Measurements from ENCODE around the gene RAD9A. TPM values are rescaled to one million over a fixed set of nuclear protein-coding genes. Genes with fewer than 3 reads are reported as not detected.

The RAD9A gene
- total RNA-seq, 1 donor from 2014 or later = 30.7 TPM

DNA sequence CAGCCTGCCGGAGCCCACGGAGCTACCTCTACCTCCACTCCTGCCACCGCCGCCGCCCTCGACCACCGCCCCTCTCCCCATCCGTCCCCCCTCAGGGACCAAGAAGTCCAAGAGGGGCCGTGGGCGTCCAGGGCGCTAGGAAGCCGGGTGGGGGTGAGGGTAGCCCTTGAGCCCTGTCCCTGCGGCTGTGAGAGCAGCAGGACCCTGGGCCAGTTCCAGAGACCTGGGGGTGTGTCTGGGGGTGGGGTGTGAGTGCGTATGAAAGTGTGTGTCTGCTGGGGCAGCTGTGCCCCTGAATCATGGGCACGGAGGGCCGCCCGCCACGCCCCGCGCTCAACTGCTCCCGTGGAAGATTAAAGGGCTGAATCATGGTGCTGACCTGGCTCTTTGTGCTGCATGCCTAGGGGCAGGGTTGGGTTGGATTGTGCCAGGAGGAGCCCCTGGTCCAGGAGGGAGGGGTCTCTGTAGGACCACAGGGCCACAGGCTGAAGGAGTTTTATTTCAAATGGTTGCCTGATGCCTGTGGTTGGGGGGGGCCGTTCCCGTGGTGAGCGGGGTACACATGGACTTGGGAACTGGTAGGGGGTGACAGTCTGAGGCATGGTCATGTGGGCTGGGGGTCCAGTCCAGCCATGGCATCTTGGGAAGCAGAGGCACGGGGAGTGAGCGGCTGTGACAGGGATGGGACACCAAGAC, 43.4 kb downstream of the RAD9A start:
- H3K4me1 Mint-ChIP-seq (ENCODE audit: low read depth) = peaks cover 29% of the 10 kb centered on the region
- peaks cover 37% of the 10 kb centered on the region for H3K36me3 Mint-ChIP-seq (ENCODE audit: low read depth)
- no peak for DNase-seq (ENCODE audit: low spot score)
- H3K4me3 Mint-ChIP-seq = peak overlapping the region; percentile 90
- peak overlapping the region; percentile 68 for H3K27ac Mint-ChIP-seq
- H3K27me3 Mint-ChIP-seq (ENCODE audit: insufficient read depth) = no peaks in the 10 kb centered on the region
- intact Hi-C loops (cut with micrococcal nuclease) = no loop called here
- H3K9me3 Mint-ChIP-seq = no peaks in the 10 kb centered on the region

DNA sequence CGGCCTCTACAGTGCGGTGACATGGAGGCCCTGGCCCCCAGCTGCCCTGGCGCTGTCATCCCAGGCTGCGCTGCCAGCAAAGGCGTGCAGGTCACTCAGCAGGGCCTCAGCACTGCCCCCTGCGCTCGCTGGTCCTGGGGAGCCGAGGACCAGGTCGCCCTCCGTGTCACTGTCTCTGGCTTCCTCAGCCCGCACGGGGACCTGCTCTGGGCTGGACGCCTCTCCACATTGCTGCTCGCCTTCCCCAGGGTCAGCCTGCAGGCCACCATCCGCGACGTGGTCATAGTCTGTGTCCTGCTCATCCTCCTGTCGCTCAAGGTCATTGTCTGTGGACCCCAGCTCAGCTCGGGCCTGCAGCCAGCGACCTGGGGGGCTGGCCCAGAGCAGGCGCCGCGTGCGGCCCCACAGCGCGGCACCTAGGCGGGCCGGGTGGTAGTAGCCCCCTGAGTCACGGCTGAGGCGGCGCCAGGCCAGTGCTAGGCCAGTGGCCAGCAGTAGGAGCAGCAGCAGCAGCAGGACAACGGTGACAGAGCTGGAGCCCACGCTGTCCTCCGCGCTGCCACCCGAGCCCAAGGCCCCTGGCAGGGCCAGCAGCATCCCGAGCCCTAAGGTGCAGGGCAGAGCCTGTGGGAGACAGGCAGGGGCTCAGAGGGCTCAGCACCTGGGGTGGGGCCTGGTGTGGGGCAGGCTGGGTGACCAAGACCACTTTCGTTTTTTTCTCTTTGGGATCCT, 44.1 kb downstream of the RAD9A start:
- intact Hi-C loops (cut with micrococcal nuclease) = loop anchor here (1.0 to 2.0 kb wide), 2 partner anchors 8 to 51 kb away; partner anchors contain the start of gene RPS6KB2
- Mint-ChIP-seq H3K36me3 (ENCODE audit: low read depth) (peaks cover 33% of the 10 kb centered on the region), H3K27ac (peak overlapping the region; percentile 92), H3K4me1 (ENCODE audit: low read depth) (peaks cover 36% of the 10 kb centered on the region), H3K4me3 (peak overlapping the region; percentile 90), H3K27me3 (ENCODE audit: insufficient read depth) (no peaks in the 10 kb centered on the region), H3K9me3 (no peaks in the 10 kb centered on the region)
- DNase-seq (ENCODE audit: low spot score) = no peak

DNA sequence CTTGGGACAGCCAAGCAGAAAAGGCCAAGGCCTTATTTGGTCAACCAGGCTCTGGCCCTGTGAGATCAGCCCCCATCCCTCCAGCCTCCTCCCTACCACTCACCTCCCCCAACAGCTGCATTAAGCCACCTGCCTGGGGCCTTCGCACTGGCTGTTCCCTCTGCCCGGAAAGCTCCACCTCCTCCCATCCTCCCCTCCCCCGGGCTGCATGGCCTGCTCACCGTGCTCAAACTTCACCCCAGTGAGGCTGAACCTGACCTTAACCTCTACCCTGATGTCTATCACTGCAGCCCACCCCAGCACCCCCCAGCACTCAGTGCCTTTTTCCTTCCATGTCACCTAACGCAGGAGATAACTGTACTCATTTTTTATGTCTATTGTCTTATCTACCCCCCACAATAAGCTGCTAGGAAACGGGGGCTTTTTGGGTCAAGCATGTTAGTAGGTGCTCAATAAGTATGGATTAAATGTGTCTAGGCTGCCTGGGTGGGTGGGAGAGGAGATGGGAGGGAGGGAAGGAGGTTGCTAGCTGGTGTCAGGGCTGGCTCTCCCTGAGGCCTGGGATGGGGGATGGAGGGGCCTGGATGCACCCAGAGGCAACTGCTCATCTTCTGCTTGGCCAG, 44.8 kb downstream of the RAD9A start:
- peak overlapping the region; percentile 92 for H3K27ac Mint-ChIP-seq
- H3K4me1 Mint-ChIP-seq (ENCODE audit: low read depth) = peaks cover 37% of the 10 kb centered on the region
- H3K4me3 Mint-ChIP-seq = peak overlapping the region; percentile 90
- intact Hi-C loops (cut with micrococcal nuclease) = loop anchor here (1.0 to 2.0 kb wide), 2 partner anchors 8 to 50 kb away; partner anchors contain the start of gene RPS6KB2
- no peaks in the 10 kb centered on the region for H3K27me3 Mint-ChIP-seq (ENCODE audit: insufficient read depth)
- peak; percentile 63 for DNase-seq (ENCODE audit: low spot score)
- H3K36me3 Mint-ChIP-seq (ENCODE audit: low read depth) = peaks cover 33% of the 10 kb centered on the region
- no peaks in the 10 kb centered on the region for H3K9me3 Mint-ChIP-seq

DNA sequence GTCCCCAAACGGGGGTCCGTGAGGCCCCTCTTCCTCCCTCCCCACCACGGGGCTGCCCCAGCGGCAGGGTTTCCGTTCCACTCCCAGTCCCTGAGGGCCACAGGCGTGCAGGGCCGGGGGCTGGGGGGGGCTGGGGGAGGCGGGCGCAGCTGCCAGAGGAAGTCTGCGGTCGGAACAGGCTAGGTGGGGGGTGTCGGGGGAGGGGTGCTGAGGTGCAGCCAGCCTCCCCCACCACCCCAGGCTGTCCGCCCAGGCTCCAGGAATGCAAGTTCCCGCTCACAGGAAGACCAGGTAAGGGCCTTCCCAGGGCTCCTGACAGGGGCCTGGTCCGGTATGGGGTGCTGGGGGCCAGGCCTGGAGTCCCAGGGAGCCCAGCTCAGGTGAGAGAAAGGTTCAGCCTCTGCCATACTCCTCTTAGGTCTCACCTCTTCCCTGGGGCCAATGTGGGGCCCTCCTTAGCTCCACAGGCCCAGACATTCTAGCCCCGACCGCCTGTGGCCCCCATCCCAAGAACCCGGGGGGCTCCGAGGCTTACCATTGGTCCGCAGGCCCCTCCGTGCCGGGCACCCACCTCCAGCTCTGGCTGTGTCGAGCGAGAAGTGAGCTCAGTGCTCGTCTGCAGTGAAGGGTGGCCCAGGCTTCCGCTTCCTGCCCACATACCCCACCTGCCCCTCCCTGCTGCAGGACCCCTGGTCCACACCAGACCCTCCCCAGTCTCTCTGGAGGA, 45.5 kb downstream of the RAD9A start, which contains the start of gene PTPRCAP:
TSS of gene PTPRCAP (minus strand) at position 601 of the 727 bp plus-strand sequence. CDS start at position 538, 63 bp downstream.
- H3K27ac Mint-ChIP-seq = peak within 1 kb of the TSS; percentile 92
- peak; percentile 70 for DNase-seq (ENCODE audit: low spot score)
- H3K4me1 Mint-ChIP-seq (ENCODE audit: low read depth) = peaks cover 30% of the 10 kb centered on the region
- no peaks in the 10 kb centered on the region for H3K9me3 Mint-ChIP-seq
- no peaks in the 10 kb centered on the region for H3K27me3 Mint-ChIP-seq (ENCODE audit: insufficient read depth)
- intact Hi-C loops (cut with micrococcal nuclease) = loop anchor here (2.0 kb wide), 1 partner anchor 50 kb away; no protein-coding TSS in a partner anchor
- H3K36me3 Mint-ChIP-seq (ENCODE audit: low read depth) = peaks cover 26% of the 10 kb centered on the region
- peak within 1 kb of the TSS; percentile 90 for H3K4me3 Mint-ChIP-seq

DNA sequence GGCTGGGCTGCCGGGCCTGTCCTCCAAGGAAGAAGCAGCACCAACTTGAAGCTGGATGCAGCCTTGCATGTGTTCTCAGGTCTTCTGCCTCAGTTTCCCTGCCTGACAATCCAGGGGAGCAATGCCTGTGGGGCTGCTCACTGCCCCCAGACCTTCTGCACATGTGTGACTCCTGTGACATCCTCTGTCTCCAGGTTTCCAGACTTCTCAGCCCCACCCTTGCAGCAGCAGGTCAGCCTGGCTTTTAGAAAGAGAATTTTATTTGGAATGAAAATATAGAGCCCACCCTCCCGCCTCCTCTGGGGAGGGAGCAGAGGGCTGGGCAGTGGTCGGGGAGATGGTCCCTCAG, 46.0 kb downstream of the RAD9A start:
- no peak for DNase-seq (ENCODE audit: low spot score)
- peaks cover 24% of the 10 kb centered on the region for H3K36me3 Mint-ChIP-seq (ENCODE audit: low read depth)
- H3K27ac Mint-ChIP-seq = peak overlapping the region; percentile 88
- H3K27me3 Mint-ChIP-seq (ENCODE audit: insufficient read depth) = no peaks in the 10 kb centered on the region
- H3K4me1 Mint-ChIP-seq (ENCODE audit: low read depth) = peaks cover 31% of the 10 kb centered on the region
- H3K4me3 Mint-ChIP-seq = peak overlapping the region; percentile 90
- intact Hi-C loops (cut with micrococcal nuclease) = loop anchor here (1.0 to 2.0 kb wide), 4 partner anchors 17 to 69 kb away; partner anchors contain the start of gene TMEM134
- H3K9me3 Mint-ChIP-seq = no peaks in the 10 kb centered on the region

DNA sequence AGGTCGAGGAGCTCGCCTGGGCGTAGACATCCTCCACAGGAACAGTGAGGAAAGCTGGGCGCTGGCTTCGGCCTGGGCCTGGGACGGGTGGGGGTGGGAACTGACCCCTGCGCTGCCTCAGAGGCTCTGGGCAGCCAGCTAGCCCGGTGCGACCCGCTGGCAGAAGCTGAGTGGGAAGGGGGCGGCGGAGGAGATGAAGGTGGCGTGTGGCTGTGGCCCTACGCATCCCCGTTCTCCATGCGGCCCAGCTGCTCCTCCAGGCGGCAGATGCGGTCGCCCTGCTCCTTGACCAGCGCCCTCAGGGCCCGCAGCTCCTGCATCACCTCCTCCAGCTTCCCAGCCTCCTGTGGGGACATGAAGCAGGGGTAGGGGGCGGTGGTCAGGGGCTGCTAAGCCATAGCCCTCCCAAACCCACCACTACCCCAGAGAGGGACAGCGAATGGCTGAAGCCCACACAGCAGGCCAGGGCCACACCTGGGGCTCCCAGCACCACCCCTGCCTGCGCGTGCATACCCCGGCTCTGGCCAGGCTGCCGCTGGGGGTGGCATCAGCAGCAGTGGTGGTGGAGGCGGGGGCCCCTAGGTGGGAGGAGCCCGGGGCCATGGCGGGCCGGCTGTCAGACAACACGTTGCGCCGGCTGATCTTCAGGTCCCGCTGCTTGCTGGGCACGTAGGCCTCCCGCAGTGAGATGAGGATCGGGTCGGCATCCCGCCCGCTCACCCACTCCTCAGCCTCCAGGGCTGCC, 46.5 kb downstream of the RAD9A start:
- Mint-ChIP-seq H3K4me1 (ENCODE audit: low read depth) (peaks cover 33% of the 10 kb centered on the region), H3K36me3 (ENCODE audit: low read depth) (peaks cover 23% of the 10 kb centered on the region), H3K27ac (peak overlapping the region; percentile 97), H3K27me3 (ENCODE audit: insufficient read depth) (no peaks in the 10 kb centered on the region), H3K9me3 (no peaks in the 10 kb centered on the region), H3K4me3 (peak overlapping the region; percentile 90)
- peak; percentile 72 for DNase-seq (ENCODE audit: low spot score)
- intact Hi-C loops (cut with micrococcal nuclease) = loop anchor here (1.0 to 2.0 kb wide), 3 partner anchors 18 to 68 kb away; partner anchors contain the start of gene TMEM134

DNA sequence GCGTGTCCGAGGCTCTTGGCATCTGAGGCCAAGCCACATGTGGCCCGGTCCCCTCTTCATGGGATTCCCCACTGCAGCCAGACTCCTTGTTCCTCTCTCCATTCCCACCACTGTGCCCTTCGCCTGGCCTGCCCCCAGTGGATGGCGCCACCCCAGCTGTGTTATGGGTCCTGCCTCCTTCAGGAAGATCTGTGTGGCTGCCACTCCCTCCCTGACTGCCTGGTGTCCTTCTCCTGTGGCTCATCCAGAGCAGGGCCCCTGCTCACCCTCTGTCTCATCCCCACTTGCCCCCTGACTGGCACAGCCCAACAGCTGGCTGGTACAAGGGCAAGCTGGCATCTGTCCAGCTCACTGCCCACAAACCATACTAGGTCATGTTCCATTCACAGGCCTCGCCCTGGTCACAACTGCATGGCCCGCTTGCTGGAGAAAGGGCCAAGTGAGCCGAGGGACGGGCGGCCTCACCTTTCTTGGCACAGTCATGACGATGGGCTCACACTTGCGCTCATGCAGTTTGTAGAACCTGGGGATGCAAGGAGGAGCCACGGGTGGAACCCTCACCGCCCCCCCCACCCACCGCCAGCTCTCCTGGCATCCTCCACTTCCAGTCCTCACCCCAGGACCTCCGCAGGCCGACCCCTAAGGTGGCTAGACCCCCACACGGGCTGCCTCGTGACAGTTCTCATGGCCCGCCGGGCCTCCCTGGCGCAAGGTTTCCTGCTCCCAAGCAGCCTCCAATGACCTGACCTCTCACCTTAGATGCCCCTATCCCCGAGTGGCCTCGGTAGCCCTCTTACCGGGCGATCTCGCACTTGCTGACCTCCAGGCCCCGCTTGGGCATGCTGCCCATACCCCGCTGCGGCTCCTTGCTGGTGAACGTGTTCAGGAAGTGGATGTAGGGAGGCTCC, 47.8 kb downstream of the RAD9A start:
- Mint-ChIP-seq H3K36me3 (ENCODE audit: low read depth) (peaks cover 21% of the 10 kb centered on the region), H3K4me3 (peak overlapping the region; percentile 90), H3K4me1 (ENCODE audit: low read depth) (peaks cover 33% of the 10 kb centered on the region), H3K27ac (peak overlapping the region; percentile 97), H3K27me3 (ENCODE audit: insufficient read depth) (no peaks in the 10 kb centered on the region), H3K9me3 (no peaks in the 10 kb centered on the region)
- peak; percentile 31 for DNase-seq (ENCODE audit: low spot score)
- intact Hi-C loops (cut with micrococcal nuclease) = loop anchor here (2.0 kb wide), 2 partner anchors 19 to 29 kb away; partner anchors contain the start of gene TMEM134

DNA sequence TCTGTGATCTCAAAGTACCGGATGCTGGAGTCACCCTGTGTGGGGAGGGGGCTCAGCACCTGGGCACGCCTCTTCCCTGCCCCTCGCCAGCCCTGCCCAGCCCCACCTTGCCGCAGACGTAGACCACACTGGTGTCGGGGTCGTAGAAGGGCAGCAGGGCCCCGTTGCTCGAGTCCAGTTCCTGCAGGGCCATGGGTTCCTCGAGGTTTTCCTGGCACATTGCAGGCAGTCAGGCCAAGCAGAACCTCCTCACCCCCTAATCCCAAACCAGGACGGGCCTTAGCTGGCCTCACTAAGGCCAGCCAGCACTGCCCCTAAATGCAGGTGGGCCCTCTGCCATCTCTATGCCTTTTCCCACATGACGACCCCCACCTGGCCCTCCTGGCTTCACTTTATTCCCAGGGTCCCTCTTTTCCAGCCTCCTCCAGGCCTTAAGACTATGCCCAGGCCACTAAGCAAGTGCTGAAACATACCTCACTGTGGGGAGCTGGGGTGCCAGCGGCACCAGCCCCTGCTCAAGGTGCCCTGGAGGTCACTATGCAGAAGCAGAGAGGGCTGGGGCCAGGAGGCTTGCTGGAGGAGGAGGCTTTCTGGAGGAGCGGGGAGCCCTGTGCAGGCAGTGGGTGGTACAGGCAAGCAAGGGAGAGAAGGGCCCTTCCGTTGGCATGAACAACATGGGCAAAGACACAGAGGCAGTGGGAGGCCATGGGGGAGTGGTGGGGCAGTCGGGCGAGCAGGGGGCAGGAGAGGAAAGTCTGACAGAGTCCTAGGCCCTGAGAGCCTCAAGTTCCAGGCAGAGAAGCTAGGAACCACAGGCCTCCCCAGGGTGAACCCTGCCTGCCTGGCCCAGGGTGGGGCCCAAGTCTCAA, 48.7 kb downstream of the RAD9A start:
- intact Hi-C loops (cut with micrococcal nuclease) = no loop called here
- Mint-ChIP-seq H3K4me3 (peak overlapping the region; percentile 90), H3K27ac (peak overlapping the region; percentile 97), H3K9me3 (no peaks in the 10 kb centered on the region), H3K36me3 (ENCODE audit: low read depth) (peaks cover 17% of the 10 kb centered on the region), H3K4me1 (ENCODE audit: low read depth) (peaks cover 39% of the 10 kb centered on the region), H3K27me3 (ENCODE audit: insufficient read depth) (no peaks in the 10 kb centered on the region)
- no peak for DNase-seq (ENCODE audit: low spot score)

DNA sequence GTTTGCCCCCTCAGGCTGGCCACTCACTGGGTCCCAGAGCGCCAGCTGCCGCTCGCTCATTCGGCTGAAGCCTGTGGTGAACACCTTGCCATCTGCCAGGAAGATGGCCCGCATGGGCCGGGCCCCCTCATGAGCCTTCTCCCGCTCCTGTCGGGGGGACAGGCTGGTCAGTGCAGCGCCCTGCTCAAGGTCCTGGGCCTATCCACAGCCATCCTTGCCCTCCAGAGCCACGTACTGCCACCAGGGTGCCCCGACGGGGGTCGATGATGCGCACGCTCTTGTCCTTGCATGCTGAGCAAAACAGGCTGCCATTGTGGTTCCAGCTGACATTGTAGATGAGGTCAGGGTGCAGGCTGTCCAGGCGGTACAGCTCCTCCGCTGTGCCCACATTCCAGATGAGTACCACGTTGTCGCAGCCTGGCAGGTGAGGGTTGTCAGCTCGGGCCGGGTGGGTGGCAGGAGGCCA, 49.3 kb downstream of the RAD9A start:
- no peaks in the 10 kb centered on the region for H3K9me3 Mint-ChIP-seq
- peaks cover 45% of the 10 kb centered on the region for H3K4me1 Mint-ChIP-seq (ENCODE audit: low read depth)
- intact Hi-C loops (cut with micrococcal nuclease) = no loop called here
- H3K27ac Mint-ChIP-seq = peak overlapping the region; percentile 97
- peaks cover 16% of the 10 kb centered on the region for H3K36me3 Mint-ChIP-seq (ENCODE audit: low read depth)
- no peaks in the 10 kb centered on the region for H3K27me3 Mint-ChIP-seq (ENCODE audit: insufficient read depth)
- no peak overlapping the region for H3K4me3 Mint-ChIP-seq
- no peak for DNase-seq (ENCODE audit: low spot score)

DNA sequence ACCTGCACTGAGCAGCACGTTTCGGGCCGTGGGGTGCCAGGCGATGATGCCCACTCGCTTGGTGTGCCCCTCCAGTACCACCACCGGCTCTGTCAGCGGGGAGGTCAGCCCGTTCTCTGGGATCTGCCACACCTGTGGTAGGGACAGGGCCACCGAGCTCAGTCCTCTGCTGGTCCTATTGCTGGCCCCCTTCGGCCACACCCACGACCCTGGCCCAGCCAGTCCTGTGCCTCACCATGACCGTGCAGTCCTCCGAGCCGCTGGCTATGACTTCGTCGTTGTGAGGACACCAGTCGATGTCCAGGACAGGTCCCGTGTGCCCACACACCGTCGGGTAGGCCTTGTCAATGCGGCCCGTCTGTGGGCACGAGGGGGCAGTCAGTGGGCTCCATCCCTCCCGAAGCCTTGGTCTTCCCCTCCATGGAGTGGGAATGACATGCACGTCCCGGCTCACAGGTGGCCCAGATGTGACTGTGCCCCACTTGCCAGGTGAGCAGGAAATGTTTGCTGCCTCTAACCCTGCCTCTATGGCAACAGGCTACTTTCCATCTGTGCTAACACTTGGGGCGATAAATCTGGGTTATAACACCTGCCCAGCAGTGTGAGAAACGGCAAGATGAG, 50.1 kb downstream of the RAD9A start:
- intact Hi-C loops (cut with micrococcal nuclease) = no loop called here
- no peaks in the 10 kb centered on the region for H3K9me3 Mint-ChIP-seq
- H3K4me1 Mint-ChIP-seq (ENCODE audit: low read depth) = peaks cover 47% of the 10 kb centered on the region
- H3K4me3 Mint-ChIP-seq = peak overlapping the region; percentile 75
- H3K36me3 Mint-ChIP-seq (ENCODE audit: low read depth) = peaks cover 12% of the 10 kb centered on the region
- H3K27ac Mint-ChIP-seq = peak overlapping the region; percentile 77
- no peak for DNase-seq (ENCODE audit: low spot score)
- no peaks in the 10 kb centered on the region for H3K27me3 Mint-ChIP-seq (ENCODE audit: insufficient read depth)

Measured in activated T-helper 1 cell treated with anti-CD3 and anti-CD28 coated beads, Interleukin-12 subunit alpha, Interleukin-12 subunit beta, Interleukin-2, Interleukin-4 antibody, amounts not matched to agents 30 ng/mL and 10 ng/mL and 1 ng/mL, durations not matched to agents 14 hours and 24 hours and 36 hours (primary cell).